ENCODE measurements around the gene DEPP1. TPM values are rescaled to one million over a fixed set of nuclear protein-coding genes. Genes with fewer than 3 reads are reported as not detected.

The DEPP1 gene
- total RNA-seq, 1 experiment from 2014 or later: 10.0 TPM

DNA sequence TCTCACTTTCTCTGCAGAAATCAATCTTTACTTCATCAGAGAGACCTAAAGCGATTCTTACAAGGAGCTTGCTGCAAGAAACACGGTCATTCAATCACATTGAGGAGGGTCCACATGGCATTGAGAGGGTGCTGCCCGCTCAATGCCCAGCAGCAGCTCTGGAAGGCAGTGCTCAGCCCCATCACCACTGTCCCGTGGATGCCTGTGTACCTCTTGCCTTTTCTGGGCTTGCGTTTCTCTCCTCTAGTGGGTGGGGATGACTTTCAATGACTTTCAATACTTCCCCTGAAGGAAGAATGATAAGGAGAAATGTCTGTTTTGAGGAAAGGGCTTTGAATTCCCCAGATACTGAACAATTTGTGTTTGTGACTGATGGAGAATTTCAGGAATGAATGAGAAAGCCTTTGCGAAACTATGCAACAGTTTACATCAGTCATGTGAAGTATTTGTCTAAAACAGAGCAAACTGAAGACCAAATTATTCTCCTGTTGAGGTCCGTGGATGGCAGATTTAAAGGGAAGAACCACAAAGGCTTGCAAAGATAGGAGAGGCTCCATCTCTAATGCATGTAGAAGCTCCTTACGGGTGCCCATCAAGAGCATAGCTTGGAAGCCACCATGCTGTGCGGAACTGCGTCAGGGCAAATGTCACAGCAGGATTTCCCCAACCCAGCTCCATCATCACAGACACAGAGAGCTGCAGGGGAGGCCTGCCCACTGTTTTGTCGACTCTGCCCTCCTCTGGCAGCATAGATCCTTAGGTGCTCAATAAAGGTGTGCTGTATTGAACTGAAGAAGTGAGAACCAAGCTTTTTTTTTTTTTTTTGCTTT lies 15.5 kb upstream of the DEPP1 start:
- no peak for DNase-seq (ENCODE audit: low read depth)

GRCh38 chr10:44993226-44993921 lies 14.8 kb upstream of the DEPP1 start:
- no peak for DNase-seq (ENCODE audit: low read depth)

GRCh38 chr10:44992732-44993225 lies 14.2 kb upstream of the DEPP1 start:
- DNase-seq (ENCODE audit: low read depth): no peak

DNA sequence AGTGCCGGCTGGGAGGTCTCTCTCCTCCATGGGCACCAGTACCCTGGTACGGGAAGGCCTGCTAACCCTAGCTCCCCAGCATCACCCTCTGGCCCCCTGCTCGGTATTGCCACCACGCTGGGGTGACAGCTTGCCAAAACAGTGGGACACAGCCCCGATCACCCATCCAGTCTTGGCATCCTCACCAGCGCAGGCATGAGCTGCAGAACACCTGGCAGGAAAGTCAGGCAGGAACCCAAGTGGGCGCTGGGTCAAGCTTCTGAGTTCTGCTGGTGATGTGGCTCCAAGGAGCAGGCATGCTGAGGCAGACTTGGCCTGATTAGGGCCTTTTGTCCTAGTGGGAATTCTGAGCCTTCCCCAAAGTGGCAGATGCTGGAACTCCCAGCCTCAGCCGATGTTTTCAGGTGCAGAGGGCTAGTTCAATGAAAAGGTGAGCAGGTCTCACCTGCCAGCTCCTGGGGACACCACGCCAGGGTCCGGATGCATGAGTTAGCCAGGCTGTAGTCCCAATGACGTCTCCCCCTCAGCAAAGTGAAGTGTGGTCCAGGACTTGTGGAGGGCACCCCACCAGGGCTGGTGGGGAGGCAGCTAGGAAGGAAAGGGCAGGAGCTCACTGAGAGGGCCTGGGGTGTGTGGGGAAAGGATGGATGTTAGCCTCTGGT lies 13.6 kb upstream of the DEPP1 start:
- no peak for DNase-seq (ENCODE audit: low read depth)

GRCh38 chr10:44991571-44991970 lies 13.0 kb upstream of the DEPP1 start:
- DNase-seq (ENCODE audit: low read depth): no peak

DNA sequence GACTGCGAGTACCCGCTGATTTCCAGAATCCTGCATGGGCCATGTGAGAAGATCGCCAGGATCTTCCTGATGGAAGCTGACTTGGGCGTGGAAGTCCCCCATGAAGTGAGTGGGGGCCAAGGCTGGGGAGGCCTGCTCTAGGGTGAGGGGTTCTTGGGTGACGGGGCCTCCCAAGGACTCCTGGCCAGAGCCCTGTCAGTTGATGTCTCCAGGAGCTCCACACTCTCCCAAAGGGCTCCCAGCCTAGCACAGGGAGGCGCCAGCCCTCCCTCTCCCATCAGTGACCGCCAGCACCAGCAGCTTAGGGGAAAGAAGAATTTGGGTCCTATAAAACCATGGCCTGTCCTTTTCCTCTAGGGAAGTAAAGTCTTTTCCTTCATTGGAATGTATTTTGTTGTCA lies 12.4 kb upstream of the DEPP1 start:
- DNase-seq (ENCODE audit: low read depth): no peak

DNA sequence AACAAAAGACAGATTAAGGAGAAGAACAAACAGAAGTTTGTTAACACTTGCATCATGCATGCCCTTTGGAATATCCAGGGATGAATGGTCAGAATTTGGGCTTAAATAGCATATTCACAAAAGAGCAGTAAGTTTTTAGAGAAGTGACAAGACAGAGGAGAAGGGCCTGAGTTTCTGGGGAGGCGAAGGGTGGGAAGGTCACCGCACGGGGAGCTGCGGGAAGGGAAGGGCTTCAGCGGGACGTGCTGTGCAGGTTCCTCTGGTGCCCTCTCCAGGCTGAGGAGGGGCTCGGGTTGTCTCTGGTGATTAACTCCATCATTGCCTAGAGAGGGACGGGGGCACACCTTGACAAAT lies 11.7 kb upstream of the DEPP1 start:
- no peak for DNase-seq (ENCODE audit: low read depth)

- DNase-seq (ENCODE audit: low read depth): no peak
Observed at GRCh38 chr10:44989597-44990301, 11.1 kb upstream of the DEPP1 start.

DNA sequence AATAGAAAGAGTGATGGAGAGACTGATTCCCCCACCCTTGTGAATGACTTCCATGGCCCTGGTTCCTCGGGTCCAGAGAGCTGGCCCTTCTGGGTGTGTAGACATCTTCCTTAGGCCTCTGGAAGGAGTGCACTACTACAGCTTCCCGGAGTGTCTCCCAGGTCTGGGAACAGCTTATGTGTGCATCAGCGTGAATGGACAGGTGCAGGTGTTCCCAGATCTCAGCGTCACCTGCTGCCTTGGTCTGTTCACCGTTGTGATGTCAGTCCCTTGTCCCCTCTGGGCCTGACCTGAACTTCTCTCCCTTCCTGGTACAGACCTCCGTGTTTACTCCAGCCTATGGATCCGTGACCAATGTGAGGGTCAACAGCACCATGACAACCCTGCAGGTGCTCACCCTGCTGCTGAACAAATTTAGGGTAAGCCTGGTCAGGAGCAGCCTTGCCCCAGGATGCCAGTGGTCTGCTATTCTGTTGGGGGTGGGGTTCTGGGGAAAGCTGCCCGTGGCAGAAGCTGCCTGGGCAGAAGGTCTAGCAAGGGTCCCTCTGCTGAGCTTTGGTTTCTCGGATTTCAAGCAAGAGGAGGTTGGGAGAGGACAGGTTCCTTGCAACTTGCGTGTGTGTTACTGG lies 10.5 kb upstream of the DEPP1 start:
- no peak for DNase-seq (ENCODE audit: low read depth)

DNA sequence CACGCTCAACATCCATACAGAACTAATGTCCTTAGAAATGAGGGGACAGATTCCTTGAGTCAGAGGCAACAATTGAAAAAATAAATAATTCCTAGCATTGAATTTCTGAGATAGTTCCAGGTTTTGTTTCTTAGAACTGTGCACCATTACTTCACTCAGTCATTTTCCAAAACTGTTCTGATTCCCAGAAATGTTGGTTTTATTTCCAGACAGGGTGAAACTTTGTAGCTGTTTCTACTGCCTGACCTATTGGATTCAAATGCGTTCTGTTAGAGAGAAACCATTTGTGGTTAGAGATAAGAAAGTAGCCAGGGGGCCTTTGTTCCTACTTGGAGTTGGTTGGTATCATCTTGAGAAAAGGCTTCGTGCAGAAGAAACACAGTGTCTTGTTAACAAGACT lies 8.1 kb upstream of the DEPP1 start:
- DNase-seq (ENCODE audit: low read depth): no peak

DNA sequence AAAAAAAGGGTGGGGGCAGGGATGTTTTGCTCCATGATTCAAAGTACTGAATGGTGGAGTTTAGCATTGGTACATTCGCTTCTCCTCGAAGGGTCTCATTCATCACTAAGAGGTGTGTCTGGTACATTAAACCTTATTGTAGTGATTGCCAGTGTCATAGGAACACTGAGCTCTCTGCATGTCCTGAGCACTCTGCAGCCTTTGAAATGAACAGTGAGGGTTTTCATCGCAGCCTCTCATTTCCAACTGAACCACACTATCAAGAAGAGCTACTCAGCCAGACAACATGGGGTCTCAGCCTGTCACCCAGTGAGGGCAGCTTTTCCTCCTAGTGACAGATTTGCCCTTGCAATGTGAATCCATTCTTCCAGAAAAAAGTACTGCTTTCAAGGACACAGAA lies 7.6 kb upstream of the DEPP1 start:
- DNase-seq (ENCODE audit: low read depth): no peak

- DNase-seq (ENCODE audit: low read depth): no peak
Observed at GRCh38 chr10:44985175-44985681, 6.6 kb upstream of the DEPP1 start.

GRCh38 chr10:44984671-44985101 lies 6.1 kb upstream of the DEPP1 start:
- DNase-seq (ENCODE audit: low read depth): no peak

DNA sequence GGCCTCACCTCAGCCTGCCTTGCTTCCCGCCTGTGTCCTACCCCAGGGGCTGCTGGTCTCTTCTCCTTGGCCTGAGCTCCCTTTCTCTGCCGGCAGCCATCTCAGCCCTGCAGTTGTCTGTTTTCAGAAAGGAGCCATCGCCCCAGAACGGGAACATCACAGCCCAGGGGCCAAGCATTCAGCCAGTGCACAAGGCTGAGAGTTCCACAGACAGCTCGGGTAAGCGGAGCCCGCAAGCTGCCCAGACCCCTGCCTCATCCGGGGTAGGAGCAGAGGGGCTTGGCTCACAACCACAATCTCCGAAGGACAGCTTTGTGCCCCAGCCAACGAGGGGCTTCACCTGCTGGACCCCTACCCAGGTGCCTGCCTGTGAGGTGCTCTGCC lies 5.3 kb upstream of the DEPP1 start:
- DNase-seq (ENCODE audit: low read depth): no peak

GRCh38 chr10:44983066-44983894 lies 4.7 kb upstream of the DEPP1 start:
- DNase-seq (ENCODE audit: low read depth): no peak

- DNase-seq (ENCODE audit: low read depth): no peak
Observed at GRCh38 chr10:44982496-44982895, 3.9 kb upstream of the DEPP1 start.

- peak; percentile 86 for DNase-seq (ENCODE audit: low read depth)
Observed at GRCh38 chr10:44982114-44982460, 3.5 kb upstream of the DEPP1 start.

GRCh38 chr10:44981172-44982113 lies 2.8 kb upstream of the DEPP1 start:
- peak; percentile 91 for DNase-seq (ENCODE audit: low read depth)
